Type B pancreatic cell (in vitro differentiated cells): Measurements from ENCODE around the gene ZFP42. TPM values are rescaled to one million over a fixed set of nuclear protein-coding genes. Genes with fewer than 3 reads are reported as not detected.

ENCODE experiments used
- DNase-seq: peaks from one replicate; pipeline ENCODE4 v3.0.0; 2021; ENCODE audit warnings: mixed read lengths; ENCODE audit not compliant: unreplicated experiment; ENCODE audit errors: extremely low spot score
- H3K27ac Mint-ChIP-seq: 2 replicates; pipeline ENCODE4 v1.8.0; 2021; ENCODE audit warnings: mild to moderate bottlenecking, mixed read lengths
- H3K27me3 Mint-ChIP-seq: 2 replicates; pipeline ENCODE4 v1.8.0; 2021; ENCODE audit warnings: mixed read lengths
- H3K36me3 Mint-ChIP-seq: 2 replicates; pipeline ENCODE4 v1.8.0; 2021; ENCODE audit warnings: mixed read lengths
- H3K4me1 Mint-ChIP-seq: one replicate; pipeline ENCODE4 v1.8.0; 2021; ENCODE audit warnings: mixed read lengths; ENCODE audit not compliant: unreplicated experiment
- H3K4me3 Mint-ChIP-seq: 2 replicates; pipeline ENCODE4 v1.8.0; 2021; ENCODE audit warnings: mild to moderate bottlenecking, mixed read lengths
- H3K9me3 Mint-ChIP-seq: 2 replicates; pipeline ENCODE4 v1.8.0; 2021; ENCODE audit warnings: mixed read lengths
- CTCF ChIP-seq: fragments of 200-600 bp; sonication (generic); conservative IDR thresholded peaks from 2 replicates; pipeline ENCODE4 v1.5.0; 2021; ENCODE audit warnings: antibody characterized with exemption, mild to moderate bottlenecking
- total RNA-seq: library from RNA; stranded (reverse); gene quantifications from 2 replicates; pipeline ENCODE4 v1.2.1, GENCODE V29; 2021; ENCODE audit warnings: low replicate concordance

Gene ZFP42
- total RNA-seq, 1 donor from 2014 or later: 12.0 TPM

GRCh38 chr4:187999406-187999932 lies 3.9 kb downstream of the ZFP42 start:
- Mint-ChIP-seq H3K36me3 (peaks cover 20% of the 10 kb centered on the region), H3K27ac (peak overlapping the region; percentile 39), H3K27me3 (peaks cover 16% of the 10 kb centered on the region), H3K4me1 (peaks cover 9% of the 10 kb centered on the region), H3K9me3 (peaks cover 5% of the 10 kb centered on the region), H3K4me3 (peak overlapping the region; percentile 1)
- no peak for TF ChIP-seq CTCF
- no peak for DNase-seq

- no peak for DNase-seq
- H3K27ac Mint-ChIP-seq: peak overlapping the region; percentile 14
- peaks cover 3% of the 10 kb centered on the region for H3K4me1 Mint-ChIP-seq
- peaks cover 3% of the 10 kb centered on the region for H3K27me3 Mint-ChIP-seq
- H3K9me3 Mint-ChIP-seq: peaks cover 5% of the 10 kb centered on the region
- H3K4me3 Mint-ChIP-seq: no peak overlapping the region
- TF ChIP-seq CTCF: no peak
- H3K36me3 Mint-ChIP-seq: peaks cover 24% of the 10 kb centered on the region
Observed at GRCh38 chr4:188002323-188002722, 6.8 kb downstream of the ZFP42 start.

GRCh38 chr4:188002751-188003150 lies 7.2 kb downstream of the ZFP42 start:
- H3K27ac Mint-ChIP-seq: no peak overlapping the region

GRCh38 chr4:188005561-188005960 lies 10.0 kb downstream of the ZFP42 start:
- Mint-ChIP-seq H3K27me3 (no peaks in the 10 kb centered on the region), H3K27ac (no peak overlapping the region), H3K4me1 (peaks cover 6% of the 10 kb centered on the region), H3K36me3 (peaks cover 19% of the 10 kb centered on the region), H3K4me3 (no peak overlapping the region), H3K9me3 (peaks cover 10% of the 10 kb centered on the region)
- no peak for DNase-seq
- TF ChIP-seq CTCF: no peak

More at GRCh38 chr4:188002751-188003150, 7.2 kb downstream of the ZFP42 start:
- Mint-ChIP-seq H3K36me3 (peaks cover 20% of the 10 kb centered on the region), H3K4me3 (no peak overlapping the region), H3K4me1 (peaks cover 3% of the 10 kb centered on the region), H3K9me3 (peaks cover 5% of the 10 kb centered on the region), H3K27me3 (no peaks in the 10 kb centered on the region)
- DNase-seq: no peak
- no peak for TF ChIP-seq CTCF

- Mint-ChIP-seq H3K4me1 (peaks cover 6% of the 10 kb centered on the region), H3K36me3 (peaks cover 23% of the 10 kb centered on the region), H3K9me3 (peaks cover 10% of the 10 kb centered on the region), H3K4me3 (no peak overlapping the region), H3K27me3 (no peaks in the 10 kb centered on the region), H3K27ac (no peak overlapping the region)
- TF ChIP-seq CTCF: no peak
- no peak for DNase-seq
Observed at GRCh38 chr4:188006285-188006848, 10.8 kb downstream of the ZFP42 start.
